CD4-positive, alpha-beta T cell treated with Interleukin-6 for 4 hours (primary cell): Measurements from ENCODE around the gene CYRIA.
A peak's percentile ranks its signal among the peaks of the same experiment; 100 is the strongest.

Experiments used
- DNase-seq: peaks from one replicate; pipeline ENCODE4 v3.0.0-alpha.2; 2020; ENCODE audit warnings: mixed read lengths

The CYRIA gene

DNA sequence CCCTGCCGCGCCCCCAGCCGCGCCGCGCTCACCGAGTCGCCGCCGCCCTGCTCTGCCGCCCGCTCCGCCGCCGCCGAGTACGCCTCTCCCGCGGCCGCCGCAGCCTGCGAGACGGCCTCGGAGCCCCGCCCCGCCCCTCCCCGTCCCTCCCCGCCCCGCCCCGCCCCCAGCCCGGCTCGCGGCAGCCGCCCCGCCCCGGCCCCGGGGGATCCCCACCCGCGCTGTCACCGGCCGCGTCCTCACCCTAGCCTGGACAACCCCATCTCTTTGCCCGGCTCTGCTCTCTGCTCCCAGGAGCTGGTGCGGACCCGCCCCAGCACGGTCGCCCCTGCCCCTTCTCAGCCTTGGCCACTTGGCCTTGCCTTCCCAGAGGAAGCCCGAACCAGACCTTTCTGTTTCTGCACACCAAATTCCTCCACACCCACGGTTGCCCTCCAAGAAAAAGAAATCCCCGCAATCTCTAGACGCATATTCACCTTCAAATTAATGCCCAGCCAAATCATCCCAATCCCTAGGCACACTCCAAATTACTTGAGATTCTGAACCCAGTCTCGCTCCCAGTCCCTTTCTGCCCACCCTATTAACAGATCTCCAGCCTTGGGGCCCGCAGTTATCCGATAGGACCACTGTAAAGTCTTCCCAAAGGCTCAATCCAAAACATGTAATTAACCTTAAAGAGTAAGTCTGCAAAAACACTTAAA is at the start of gene CYRIA:
TSS of gene CYRIA (minus strand) at position 87 of the 701 bp plus-strand sequence. CDS start 77,715 bp downstream, outside the sequence.
- DNase-seq = peak; percentile 57

- DNase-seq = no peak
Observed at GRCh38 chr2:16713011-16713423, 47.4 kb upstream of the CYRIA start.

GRCh38 chr2:16709769-16710168 is 44.1 kb upstream of the CYRIA start:
- no peak for DNase-seq

DNA sequence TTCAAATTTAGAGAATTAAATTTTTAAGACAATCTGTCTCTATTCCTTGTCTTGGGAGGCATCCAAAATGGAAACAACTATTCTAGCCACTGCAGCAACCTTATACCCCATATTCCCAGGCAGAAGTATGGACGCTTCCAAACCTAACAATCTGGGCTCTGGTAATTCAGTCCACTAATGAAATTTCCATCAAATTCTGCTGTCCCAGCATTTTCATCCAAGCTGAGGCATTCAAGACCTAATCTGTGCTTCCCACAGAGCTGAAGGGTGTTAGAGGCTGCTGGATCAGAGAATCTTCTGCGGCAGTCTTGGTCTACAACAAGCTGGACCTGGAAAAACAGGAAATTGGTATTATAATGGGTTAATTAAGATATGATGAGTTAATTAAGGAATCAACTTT is 42.5 kb upstream of the CYRIA start:
- DNase-seq = no peak

- DNase-seq = no peak
Observed at GRCh38 chr2:16707014-16707623, 41.5 kb upstream of the CYRIA start.

GRCh38 chr2:16700551-16701259 is 35.1 kb upstream of the CYRIA start:
- no peak for DNase-seq

DNA sequence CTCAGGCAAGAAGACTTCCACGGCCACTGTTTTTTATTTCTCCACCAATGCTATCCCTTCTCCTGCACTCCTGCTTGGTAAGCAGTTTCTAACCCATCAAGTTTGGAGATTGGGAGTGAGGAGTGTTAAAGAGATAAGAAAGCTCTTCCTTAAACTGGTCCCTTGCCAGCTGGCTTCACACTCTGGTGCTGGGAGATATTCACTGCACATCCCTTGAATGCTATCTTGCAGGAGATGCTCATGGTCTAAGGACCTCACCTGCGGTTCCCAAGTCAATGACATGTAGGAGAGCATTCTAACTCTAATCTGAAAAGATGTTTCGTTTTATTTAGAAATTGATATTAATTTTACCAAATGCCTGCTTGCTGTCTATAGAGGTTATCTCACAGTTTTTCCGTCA is 28.2 kb upstream of the CYRIA start:
- no peak for DNase-seq

DNA sequence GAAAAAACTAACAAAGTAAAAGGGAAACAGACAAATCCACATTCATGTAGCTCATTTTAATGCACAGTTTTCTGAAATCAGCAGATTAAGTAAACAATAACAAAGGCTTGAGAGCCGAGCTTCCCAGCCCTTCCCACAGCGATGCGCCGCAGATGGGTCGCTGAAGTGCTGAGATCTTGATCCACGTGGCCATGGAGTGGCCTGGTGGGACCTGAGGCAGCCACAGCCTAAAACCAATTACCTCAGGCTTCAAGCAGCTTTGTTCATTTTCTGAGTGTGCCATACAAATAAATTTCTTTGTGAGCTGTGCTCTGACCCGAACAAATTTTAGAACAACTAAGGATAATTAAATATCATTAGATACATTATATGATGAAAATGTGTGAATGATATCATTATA is 25.6 kb upstream of the CYRIA start:
- DNase-seq = no peak

- no peak for DNase-seq
Observed at GRCh38 chr2:16687955-16688354, 22.3 kb upstream of the CYRIA start.

GRCh38 chr2:16687222-16687621 is 21.6 kb upstream of the CYRIA start:
- no peak for DNase-seq

DNA sequence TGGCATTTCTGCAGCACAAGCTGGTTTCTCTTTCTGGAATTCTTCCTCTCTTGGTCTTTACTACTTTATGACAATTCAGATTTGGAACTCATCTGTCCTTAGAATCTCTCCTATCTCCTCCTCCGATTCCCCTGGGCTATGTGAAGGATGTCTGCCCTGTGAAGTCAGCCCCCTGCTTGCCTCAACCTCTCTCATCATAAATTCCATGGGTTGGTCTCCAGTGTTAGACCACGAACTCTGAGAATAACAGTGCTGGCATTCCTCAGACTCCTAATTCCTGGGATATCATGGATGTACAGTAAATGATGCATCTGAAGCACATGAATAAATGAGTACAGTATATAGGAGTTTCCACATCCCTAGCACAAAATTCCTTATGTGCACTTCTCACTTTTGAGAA is 21.0 kb upstream of the CYRIA start:
- DNase-seq = no peak

DNA sequence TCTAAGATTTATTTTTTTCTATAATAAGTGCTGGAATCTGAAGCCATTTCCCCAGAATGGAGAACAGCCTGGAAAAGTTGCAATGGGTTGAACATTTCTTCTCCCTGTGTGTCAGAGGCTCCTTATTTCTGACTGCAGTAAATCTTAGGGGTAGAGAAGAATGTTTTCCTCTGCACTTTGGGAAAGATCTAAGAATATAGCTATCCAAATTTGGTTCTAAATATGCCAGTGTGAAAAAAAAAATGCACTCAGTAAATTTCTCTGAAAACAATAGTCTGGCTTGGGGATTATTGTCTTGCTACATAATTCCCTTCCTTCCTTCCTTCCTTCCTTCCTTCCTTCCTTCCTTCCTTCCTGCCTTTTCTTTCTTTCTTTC is 19.7 kb upstream of the CYRIA start:
- DNase-seq = no peak

- DNase-seq = no peak
Observed at GRCh38 chr2:16684676-16685339, 19.2 kb upstream of the CYRIA start.

DNA sequence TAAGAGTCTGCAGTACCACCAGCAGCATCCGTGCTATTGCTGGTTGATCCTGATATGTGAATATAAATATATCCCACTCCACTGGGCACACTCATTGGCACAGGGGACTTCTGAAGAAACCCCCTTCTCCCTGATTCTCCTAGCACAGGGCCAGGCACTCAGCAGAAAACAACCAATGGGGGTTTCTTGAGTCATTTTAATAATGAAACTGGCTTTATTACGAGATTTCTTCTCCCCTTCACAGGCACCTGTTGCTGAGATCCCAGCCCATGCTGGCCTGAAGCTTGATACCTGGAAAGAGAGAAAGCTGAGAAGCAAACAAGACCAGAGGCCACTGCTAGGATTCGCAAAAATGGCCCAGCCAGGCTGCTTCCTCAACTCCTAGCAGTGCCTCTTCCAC is 17.9 kb upstream of the CYRIA start:
- DNase-seq = no peak

GRCh38 chr2:16682431-16683118 is 16.9 kb upstream of the CYRIA start:
- DNase-seq = no peak

GRCh38 chr2:16680781-16681180 is 15.1 kb upstream of the CYRIA start:
- DNase-seq = no peak

- no peak for DNase-seq
Observed at GRCh38 chr2:16680304-16680703, 14.7 kb upstream of the CYRIA start.

DNA sequence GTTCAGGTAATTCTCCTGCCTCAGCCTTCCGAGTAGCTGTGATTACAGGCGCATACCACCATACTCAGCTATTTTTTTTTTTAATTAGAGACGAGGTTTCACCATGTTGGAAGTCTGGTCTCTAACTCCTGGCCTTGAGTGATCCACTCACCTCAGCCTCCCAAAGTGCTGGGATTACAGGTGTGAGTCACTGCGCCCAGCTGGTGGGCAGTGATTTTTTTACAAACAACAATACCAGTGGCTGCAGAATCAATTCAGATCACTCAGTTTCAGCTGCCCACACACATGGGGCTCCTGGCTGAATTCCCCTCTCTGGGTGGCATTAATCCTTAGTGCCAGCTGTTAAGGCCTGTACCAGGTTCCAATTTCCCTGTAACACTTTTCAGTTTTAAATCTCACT is 13.3 kb upstream of the CYRIA start:
- no peak for DNase-seq

DNA sequence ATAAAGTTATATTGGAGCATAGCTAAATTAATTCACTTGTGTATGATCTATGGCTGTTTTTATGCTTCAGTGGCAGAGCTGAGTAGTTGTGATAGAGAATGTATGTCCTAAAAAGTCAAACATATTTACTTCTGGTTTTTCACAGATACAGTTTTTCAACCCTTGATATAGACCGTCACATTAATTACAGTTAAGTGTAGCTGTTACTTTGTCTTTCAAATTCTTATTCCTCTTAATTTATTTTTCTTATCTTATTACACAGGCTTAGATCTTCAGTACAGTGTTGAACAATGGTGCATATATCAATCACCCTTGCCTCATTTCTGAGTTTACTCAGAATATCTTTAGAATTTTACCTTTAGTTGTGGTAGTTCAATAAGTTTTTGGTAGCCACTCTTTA is 12.2 kb upstream of the CYRIA start:
- no peak for DNase-seq

DNA sequence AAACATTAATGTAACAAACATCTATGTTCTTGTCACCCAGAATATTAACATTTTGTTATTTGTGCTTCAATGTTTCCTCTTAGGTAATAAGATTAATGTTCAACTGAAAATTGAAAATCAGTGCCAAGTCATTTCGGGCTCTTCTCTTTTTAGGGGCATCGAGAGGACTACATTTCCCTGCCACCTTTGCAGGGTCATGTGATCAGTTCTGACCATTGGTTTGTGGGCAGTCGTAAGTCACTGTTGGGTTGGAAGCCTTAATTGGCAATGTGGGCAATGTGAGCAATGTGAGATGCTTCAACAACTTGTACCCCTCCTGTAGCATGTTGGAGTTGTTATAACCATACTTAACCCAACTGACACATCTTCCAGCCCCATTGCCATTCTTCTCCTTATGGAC is 10.1 kb upstream of the CYRIA start:
- DNase-seq = no peak

- no peak for DNase-seq
Observed at GRCh38 chr2:16674154-16674553, 8.5 kb upstream of the CYRIA start.

DNA sequence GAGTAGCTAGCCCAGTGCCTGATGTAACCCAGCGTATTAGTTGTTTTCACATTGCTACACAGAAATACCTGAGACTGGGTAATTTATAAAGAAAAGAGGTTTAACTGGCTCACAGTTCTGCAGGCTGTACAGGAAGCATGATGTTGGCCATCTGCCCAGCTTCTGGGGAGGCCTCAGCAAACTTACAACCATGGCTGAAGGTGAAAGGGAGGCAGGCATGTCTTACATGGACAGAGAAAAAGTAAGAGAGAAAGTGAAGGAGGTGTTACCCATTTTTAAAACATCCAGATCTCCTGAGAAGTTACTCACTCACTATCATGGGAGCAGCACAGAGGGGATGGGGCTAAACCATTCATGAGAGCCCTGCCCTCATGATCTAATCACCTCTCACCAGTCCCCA is 6.1 kb upstream of the CYRIA start:
- no peak for DNase-seq

GRCh38 chr2:16669388-16669787 is 3.8 kb upstream of the CYRIA start:
- DNase-seq = no peak
